H9 (cell line): ENCODE measurements around the gene CBX1. TPM values are rescaled to one million over a fixed set of nuclear protein-coding genes. Genes with fewer than 3 reads are reported as not detected.
A peak's percentile ranks its signal among the peaks of the same experiment; 100 is the strongest.

Experiments
- DNase-seq: peaks from one replicate; pipeline ENCODE4 v3.0.0-alpha.2; 2017
- H2AFZ ChIP-seq: one replicate; pipeline ENCODE4 v1.6.1; 2013; ENCODE audit warnings: mild to moderate bottlenecking, low read length, control low read depth, moderate library complexity
- H2AK5ac ChIP-seq: 2 replicates; pipeline ENCODE4 v1.6.1; 2013; ENCODE audit warnings: low read length, control low read depth, mixed read lengths; ENCODE audit not compliant: insufficient read length
- H2BK120ac ChIP-seq: one replicate; pipeline ENCODE4 v1.6.1; 2013; ENCODE audit warnings: low read depth, mild to moderate bottlenecking, low read length, control low read depth, inconsistent platforms; ENCODE audit not compliant: poor library complexity, severe bottlenecking
- H2BK12ac ChIP-seq: 2 replicates; pipeline ENCODE4 v1.6.1; 2013; ENCODE audit warnings: low read length, control low read depth, mixed read lengths, low read depth; ENCODE audit not compliant: insufficient read length
- H2BK15ac ChIP-seq: 2 replicates; pipeline ENCODE4 v1.6.1; 2013; ENCODE audit warnings: low read depth, low read length, control low read depth
- H2BK20ac ChIP-seq: one replicate; pipeline ENCODE4 v1.6.1; 2013; ENCODE audit warnings: low read depth, mild to moderate bottlenecking, low read length, control low read depth, inconsistent platforms; ENCODE audit not compliant: poor library complexity, severe bottlenecking
- H2BK5ac ChIP-seq: 2 replicates; pipeline ENCODE4 v1.6.1; 2013; ENCODE audit warnings: low read length, control low read depth, mixed read lengths; ENCODE audit not compliant: insufficient read length
- H3K14ac ChIP-seq: 2 replicates; pipeline ENCODE4 v1.6.1; 2013; ENCODE audit warnings: low read length, control low read depth; ENCODE audit not compliant: insufficient read depth
- H3K18ac ChIP-seq: 2 replicates; pipeline ENCODE4 v1.6.1; 2013; ENCODE audit warnings: low read depth, mild to moderate bottlenecking, mixed read lengths, low read length, control low read depth; ENCODE audit not compliant: insufficient read length
- H3K23ac ChIP-seq: 2 replicates; pipeline ENCODE4 v1.6.1; 2013; ENCODE audit warnings: low read length, control low read depth, mixed read lengths, low read depth; ENCODE audit not compliant: insufficient read length
- H3K23me2 ChIP-seq: 2 replicates; pipeline ENCODE4 v1.6.1; 2013; ENCODE audit warnings: low read depth, mild to moderate bottlenecking, mixed read lengths, low read length, control low read depth; ENCODE audit not compliant: insufficient read length, poor library complexity, severe bottlenecking
- H3K27ac ChIP-seq: 2 replicates; pipeline ENCODE4 v1.5.1; 2013; ENCODE audit warnings: low read length, control low read depth, mixed read lengths, low read depth; ENCODE audit not compliant: insufficient read length
- H3K27me3 ChIP-seq: 2 replicates; pipeline ENCODE4 v1.6.1; 2013; ENCODE audit warnings: low read length, control low read depth, inconsistent platforms; ENCODE audit not compliant: insufficient read depth
- H3K4ac ChIP-seq: 2 replicates; pipeline ENCODE4 v1.6.1; 2013; ENCODE audit warnings: low read depth, mild to moderate bottlenecking, control low read depth, inconsistent platforms, low read length, moderate library complexity
- H3K4me1 ChIP-seq: 2 replicates; pipeline ENCODE4 v1.6.1; 2013; ENCODE audit warnings: low read length, control low read depth, inconsistent platforms; ENCODE audit not compliant: insufficient read depth
- H3K4me2 ChIP-seq: 2 replicates; pipeline ENCODE4 v1.6.1; 2013; ENCODE audit warnings: low read length, control low read depth, mixed read lengths; ENCODE audit not compliant: insufficient read length, insufficient read depth
- H3K56ac ChIP-seq: 2 replicates; pipeline ENCODE4 v1.6.1; 2013; ENCODE audit warnings: low read depth, mild to moderate bottlenecking, mixed read lengths, low read length, control low read depth; ENCODE audit not compliant: insufficient read length
- H3K79me1 ChIP-seq: 2 replicates; pipeline ENCODE4 v1.6.1; 2013; ENCODE audit warnings: low read depth, mild to moderate bottlenecking, moderate library complexity, low read length, control low read depth, inconsistent platforms; ENCODE audit not compliant: insufficient read depth, poor library complexity, severe bottlenecking
- H3K79me2 ChIP-seq: 2 replicates; pipeline ENCODE4 v1.6.1; 2013; ENCODE audit warnings: low read length, control low read depth, inconsistent platforms; ENCODE audit not compliant: insufficient read depth
- H3K9ac ChIP-seq: 2 replicates; pipeline ENCODE4 v1.6.1; 2013; ENCODE audit warnings: low read length, control low read depth, mixed read lengths; ENCODE audit not compliant: insufficient read length; ENCODE audit errors: extremely low read depth
- H3K9me3 ChIP-seq: one replicate; pipeline ENCODE4 v1.6.1; 2013; ENCODE audit warnings: low read depth, low read length, inconsistent platforms; ENCODE audit not compliant: control insufficient read depth
- H3T11ph ChIP-seq: one replicate; pipeline ENCODE4 v1.6.1; 2013; ENCODE audit warnings: mild to moderate bottlenecking, low read length, control low read depth, inconsistent platforms
- H4K20me1 ChIP-seq: one replicate; pipeline ENCODE4 v1.6.1; 2013; ENCODE audit not compliant: control insufficient read depth, insufficient read length, insufficient read depth
- H4K5ac ChIP-seq: 2 replicates; pipeline ENCODE4 v1.6.1; 2013; ENCODE audit warnings: low read depth, mild to moderate bottlenecking, mixed read lengths, low read length, control low read depth; ENCODE audit not compliant: insufficient read length
- H4K8ac ChIP-seq: replicated peaks from 2 replicates; pipeline ENCODE4 v1.6.1; 2013; ENCODE audit warnings: low read length, control low read depth, mixed read lengths, low read depth; ENCODE audit not compliant: insufficient read length
- H4K91ac ChIP-seq: 2 replicates; pipeline ENCODE4 v1.6.1; 2013; ENCODE audit warnings: low read depth, mild to moderate bottlenecking, moderate library complexity, mixed read lengths, low read length, control low read depth; ENCODE audit not compliant: insufficient read length
- H3K27ac Mint-ChIP-seq, 3 experiments: 2 replicates in 2 of 3; 3 replicates in 1 of 3; pipeline ENCODE4 v1.8.0; 2020 to 2021; ENCODE audit warnings: mixed read lengths in 3 of 3, mild to moderate bottlenecking in 1 of 3, moderate library complexity in 1 of 3
- H3K27me3 Mint-ChIP-seq: 2 replicates; pipeline ENCODE4 v1.8.0; 2021; ENCODE audit warnings: low read depth, mild to moderate bottlenecking, moderate library complexity, mixed read lengths
- H3K36me3 Mint-ChIP-seq, 3 experiments: 2 replicates in 2 of 3; 3 replicates in 1 of 3; pipeline ENCODE4 v1.8.0; 2020 to 2021; ENCODE audit warnings: low read depth in 3 of 3, mixed read lengths in 3 of 3; ENCODE audit not compliant: insufficient read depth in 1 of 3
- H3K4me1 Mint-ChIP-seq, 2 experiments: 2 replicates each; pipeline ENCODE4 v1.8.0; 2020; ENCODE audit warnings: mixed read lengths in 2 of 2
- H3K4me3 Mint-ChIP-seq, 2 experiments: 2 replicates in 1 of 2; 3 replicates in 1 of 2; pipeline ENCODE4 v1.8.0; 2020 to 2021; ENCODE audit warnings: mild to moderate bottlenecking in 2 of 2, mixed read lengths in 2 of 2, moderate library complexity in 1 of 2
- H3K9me3 Mint-ChIP-seq, 2 experiments: 2 replicates in 1 of 2; 3 replicates in 1 of 2; pipeline ENCODE4 v1.8.0; 2020; ENCODE audit warnings: mild to moderate bottlenecking in 2 of 2, mixed read lengths in 2 of 2, moderate library complexity in 1 of 2
- CTCF ChIP-seq: fragments of 200-600 bp; sonication (generic); conservative IDR thresholded peaks from 3 replicates; pipeline ENCODE4 v1.8.0; 2021; ENCODE audit warnings: antibody characterized with exemption, mild to moderate bottlenecking
- WGBS: extraction: QIAGEN DNeasy Blood & Tissue Kit; methylation state at CpG from one replicate; pipeline ENCODE4 v1.1.7; 2013; ENCODE audit warnings: missing lambda C conversion rate, low lambda C conversion rate, mixed read lengths; ENCODE audit not compliant: insufficient read length; ENCODE audit errors: extremely low coverage; 5-methylcytosine and 5-hydroxymethylcytosine counted together
- total RNA-seq: library from RNA; stranded (reverse); gene quantifications from 2 replicates; pipeline ENCODE4 v1.2.1, GENCODE V29; 2021

CBX1 gene
- total RNA-seq, 1 experiment from 2014 or later, result 155 TPM

DNA sequence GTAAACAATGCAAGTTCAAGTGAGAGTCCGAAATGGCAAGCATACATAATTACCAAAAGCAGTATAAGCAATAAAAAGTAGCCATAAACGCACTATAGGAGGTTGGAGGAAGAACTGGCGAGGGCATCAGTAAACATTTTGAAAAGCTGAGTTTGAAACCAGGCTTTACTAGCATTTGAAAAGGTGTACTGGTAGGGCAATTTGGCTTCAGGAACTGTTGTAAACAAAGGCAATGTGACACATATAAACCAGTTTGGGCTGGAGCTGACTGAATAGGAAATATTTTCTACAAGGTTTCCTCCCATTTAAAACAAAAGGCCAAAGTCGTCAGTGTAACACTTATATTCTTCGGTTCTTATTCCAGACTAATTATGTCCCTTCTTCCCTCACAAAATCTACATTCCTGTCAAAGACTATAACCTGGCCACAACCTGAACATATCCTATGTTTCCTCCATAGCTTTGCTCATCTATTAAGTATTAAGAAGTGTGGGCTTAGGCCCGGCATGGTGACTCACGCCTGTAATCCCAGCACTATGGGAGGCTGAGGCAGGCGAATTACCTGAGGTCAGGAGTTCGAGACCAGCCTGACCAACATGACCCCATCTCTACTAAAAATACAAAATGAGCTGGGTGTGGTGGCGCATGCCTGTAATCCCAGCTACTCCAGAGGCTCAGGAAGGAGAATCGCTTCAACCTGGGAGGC, 7.8 kb downstream of the CBX1 start:
- no peak overlapping the region for H2BK5ac ChIP-seq
- H3K56ac ChIP-seq, result no peak overlapping the region
- H3K79me1 ChIP-seq, result peaks cover 23% of the 10 kb centered on the region
- H3K27ac Mint-ChIP-seq, result peak overlapping the region in 1 of 3 experiments; percentile 80; a peak in 2 of 7 replicates
- peaks cover 42% of the 10 kb centered on the region; the same call in 1 of the 2 replicates for H3K79me2 ChIP-seq
- H3K9me3 Mint-ChIP-seq, result no peaks in the 10 kb centered on the region
- no peak overlapping the region for H3K14ac ChIP-seq
- no peak overlapping the region for H3K4ac ChIP-seq
- H4K20me1 ChIP-seq, result no peaks in the 10 kb centered on the region
- peaks cover 3 to 7% of the 10 kb centered on the region in 2 experiments; a peak in 3 of 4 replicates for H3K4me1 Mint-ChIP-seq
- H3K9ac ChIP-seq, result no peak overlapping the region
- no peak overlapping the region for H4K91ac ChIP-seq
- no peak overlapping the region for H2BK12ac ChIP-seq
- H2BK120ac ChIP-seq, result no peak overlapping the region
- no peak overlapping the region for H2BK20ac ChIP-seq
- no peaks in the 10 kb centered on the region for H3K27me3 Mint-ChIP-seq
- H3K18ac ChIP-seq, result no peak overlapping the region
- TF ChIP-seq CTCF, result no peak
- no peaks in the 10 kb centered on the region for H3K9me3 ChIP-seq
- H2BK15ac ChIP-seq, result no peak overlapping the region
- no peak overlapping the region for H3T11ph ChIP-seq
- no peak overlapping the region for H3K23ac ChIP-seq
- H2AFZ ChIP-seq, result no peak overlapping the region
- H2AK5ac ChIP-seq, result no peak overlapping the region
- no peak overlapping the region for H3K4me3 Mint-ChIP-seq
- H3K4me1 ChIP-seq, result no peaks in the 10 kb centered on the region
- WGBS, result no CpG with 5 or more reads among the region's 11 CpGs
- DNase-seq, result no peak
- no peak overlapping the region for H4K8ac ChIP-seq
- no peak overlapping the region for H3K4me2 ChIP-seq
- H4K5ac ChIP-seq, result no peak overlapping the region
- no peaks in the 10 kb centered on the region for H3K27me3 ChIP-seq
- no peaks in the 10 kb centered on the region for H3K23me2 ChIP-seq
- peaks cover 8 to 28% (median 19%) of the 10 kb centered on the region in 3 experiments; a peak in 6 of 7 replicates for H3K36me3 Mint-ChIP-seq
- H3K27ac ChIP-seq, result no peak overlapping the region
